Astrocyte (in vitro differentiated cells and primary cell): ENCODE data around the gene FASN.

Source experiments
- CTCF ChIP-seq: IDR thresholded peaks from 2 replicates; pipeline ENCODE4 v1.5.1; 2011; ENCODE audit warnings: low read depth, mild to moderate bottlenecking, inconsistent platforms, low read length, moderate library complexity; ENCODE audit not compliant: insufficient read depth
- EZH2 ChIP-seq: IDR thresholded peaks from 2 replicates; pipeline ENCODE4 v1.6.1; 2012; ENCODE audit warnings: mild to moderate bottlenecking, low read length, inconsistent platforms; ENCODE audit not compliant: insufficient read depth

- TF ChIP-seq CTCF: no peak
- no peak for TF ChIP-seq EZH2
Observed at GRCh38 chr17:82080789-82081464, 17.1 kb downstream of the FASN start.
